ENCODE results near the gene SDK2.
"Not testable (repeated sequence)": the region's sequence is repeated elsewhere in the genome, so short reads cannot be mapped to it uniquely, and the experiment has no call there.

Gene SDK2

DNA sequence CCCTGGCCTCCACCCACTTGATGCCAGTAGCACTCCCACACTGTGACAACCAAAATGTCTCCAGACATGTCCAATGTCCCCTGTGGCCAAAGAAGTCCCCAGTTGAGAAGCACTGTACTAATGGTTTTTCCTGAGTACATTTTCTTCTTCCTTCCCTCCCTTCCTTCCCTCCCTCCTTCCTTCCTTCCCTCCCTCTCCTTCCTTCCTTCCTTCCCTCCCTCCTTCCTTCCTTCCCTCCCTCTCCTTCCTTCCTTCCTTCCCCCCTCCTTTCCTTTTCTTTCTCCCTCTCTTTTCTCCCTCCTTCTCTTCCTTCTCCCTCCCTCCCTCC lies 255.7 kb downstream of the SDK2 start:
- H3K27me3 Mint-ChIP-seq, result peaks cover 7 to 61% of the 10 kb centered on the region in 2 donors
- no peak for ATAC-seq (replicated peaks)
- H3K36me3 Mint-ChIP-seq (ENCODE audit: insufficient read depth), result no peaks in the 10 kb centered on the region
- H3K27ac Mint-ChIP-seq, result no peak overlapping the region
- no peak for DNase-seq
- H3K4me3 Mint-ChIP-seq, result no peak overlapping the region
- H3K4me1 Mint-ChIP-seq (ENCODE audit: low read depth in 2 of 2), result no peaks in the 10 kb centered on the region
- no peaks in the 10 kb centered on the region for H3K9me3 Mint-ChIP-seq

DNA sequence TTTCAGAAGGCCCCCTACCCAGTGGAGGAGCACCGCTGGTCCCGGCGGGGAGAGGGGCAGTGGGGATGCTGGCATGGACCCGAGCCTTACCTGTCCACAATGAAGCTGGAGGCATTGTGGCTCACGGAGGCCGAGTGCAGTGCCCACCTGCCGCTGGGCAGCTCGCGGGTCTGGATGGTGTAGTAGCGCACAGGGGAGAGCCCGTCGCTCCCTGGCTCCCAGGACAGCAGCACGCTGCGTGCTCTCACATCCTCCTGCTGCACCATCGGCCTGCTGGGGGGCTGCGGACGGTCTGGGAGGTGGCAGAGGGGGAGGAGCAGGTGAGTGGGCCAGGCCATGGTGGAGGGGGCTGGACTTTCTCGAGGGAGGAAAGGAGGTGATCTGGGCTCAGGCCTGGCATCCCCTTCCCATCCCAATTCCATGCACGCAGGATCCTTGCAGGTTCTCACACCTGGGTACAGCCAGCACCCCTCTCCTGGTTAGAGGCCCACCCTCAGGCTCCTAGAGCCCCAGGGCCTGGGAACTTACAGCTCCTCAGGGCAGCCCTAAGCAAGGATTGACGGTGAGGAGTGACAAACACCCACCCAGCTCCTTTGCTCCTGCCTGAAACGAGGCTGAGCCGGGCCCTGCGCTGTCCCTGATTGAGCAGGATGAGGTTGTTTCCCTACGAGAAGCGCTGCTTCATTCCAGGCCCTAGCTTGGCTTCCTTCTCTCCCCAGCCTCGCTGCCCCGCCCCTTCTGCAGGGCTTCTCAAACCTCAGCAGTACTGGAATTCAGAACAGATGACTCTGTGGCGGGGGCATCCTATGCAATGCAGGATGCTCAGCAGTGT lies 256.3 kb downstream of the SDK2 start:
- Mint-ChIP-seq H3K27me3 (peaks cover 7 to 66% of the 10 kb centered on the region in 2 donors), H3K27ac (no peak overlapping the region), H3K4me3 (no peak overlapping the region), H3K9me3 (no peaks in the 10 kb centered on the region), H3K36me3 (ENCODE audit: insufficient read depth) (no peaks in the 10 kb centered on the region), H3K4me1 (ENCODE audit: low read depth in 2 of 2) (no peaks in the 10 kb centered on the region)
- ATAC-seq (replicated peaks) (no peak), DNase-seq (no peak)

DNA sequence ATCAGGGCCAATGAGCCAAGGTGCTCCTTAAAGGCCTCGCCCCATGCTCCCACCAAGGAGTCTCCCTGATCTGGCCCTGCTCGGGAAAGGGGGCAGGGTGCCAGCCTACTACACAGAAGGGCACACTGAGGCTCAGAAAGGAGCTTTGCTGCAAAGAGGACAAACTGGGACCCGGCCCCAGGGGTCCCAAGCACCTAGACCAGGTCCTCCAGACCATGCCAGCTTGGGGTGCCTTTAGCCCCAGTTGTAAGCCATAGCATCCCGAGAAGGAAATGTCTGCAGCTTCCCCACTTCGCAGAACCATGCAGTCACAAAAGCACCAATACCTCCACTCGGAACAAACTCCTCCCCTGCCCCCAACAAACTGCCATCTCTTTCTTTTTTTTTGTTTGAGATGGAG lies 257.7 kb downstream of the SDK2 start:
- H3K4me1 Mint-ChIP-seq (ENCODE audit: low read depth in 2 of 2), result no peaks in the 10 kb centered on the region
- peaks cover 7 to 65% of the 10 kb centered on the region in 2 donors for H3K27me3 Mint-ChIP-seq
- H3K4me3 Mint-ChIP-seq, result no peak overlapping the region
- no peaks in the 10 kb centered on the region for H3K9me3 Mint-ChIP-seq
- no peak for DNase-seq
- ATAC-seq (replicated peaks), result no peak
- H3K36me3 Mint-ChIP-seq (ENCODE audit: insufficient read depth), result no peaks in the 10 kb centered on the region
- H3K27ac Mint-ChIP-seq, result no peak overlapping the region

DNA sequence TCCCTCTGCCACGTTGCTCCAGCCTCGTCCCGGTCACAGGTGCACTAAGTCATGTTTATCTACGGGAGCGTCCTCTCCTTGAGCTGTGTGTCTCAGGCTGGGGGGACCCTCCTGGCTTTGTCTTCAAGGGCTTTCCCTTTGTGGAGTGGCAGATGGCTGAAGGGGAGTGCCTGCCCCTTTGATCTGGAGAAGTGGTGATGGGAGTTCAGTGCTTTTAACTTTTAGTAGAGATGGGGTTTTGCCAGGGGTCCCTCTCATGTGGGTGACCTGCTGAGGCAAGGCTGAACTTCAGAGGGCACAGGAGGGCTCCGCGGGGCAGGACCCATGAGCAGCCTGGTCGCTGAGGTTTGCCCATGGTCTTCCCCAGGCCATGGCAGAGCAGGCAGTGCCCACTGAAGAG lies 259.3 kb downstream of the SDK2 start:
- H3K4me3 Mint-ChIP-seq, result no peak overlapping the region
- no peaks in the 10 kb centered on the region for H3K4me1 Mint-ChIP-seq (ENCODE audit: low read depth in 2 of 2)
- no peaks in the 10 kb centered on the region for H3K9me3 Mint-ChIP-seq
- no peak for ATAC-seq (replicated peaks)
- H3K27ac Mint-ChIP-seq, result no peak overlapping the region
- H3K36me3 Mint-ChIP-seq (ENCODE audit: insufficient read depth), result no peaks in the 10 kb centered on the region
- no peak for DNase-seq
- peaks cover 7 to 64% of the 10 kb centered on the region in 2 donors for H3K27me3 Mint-ChIP-seq

DNA sequence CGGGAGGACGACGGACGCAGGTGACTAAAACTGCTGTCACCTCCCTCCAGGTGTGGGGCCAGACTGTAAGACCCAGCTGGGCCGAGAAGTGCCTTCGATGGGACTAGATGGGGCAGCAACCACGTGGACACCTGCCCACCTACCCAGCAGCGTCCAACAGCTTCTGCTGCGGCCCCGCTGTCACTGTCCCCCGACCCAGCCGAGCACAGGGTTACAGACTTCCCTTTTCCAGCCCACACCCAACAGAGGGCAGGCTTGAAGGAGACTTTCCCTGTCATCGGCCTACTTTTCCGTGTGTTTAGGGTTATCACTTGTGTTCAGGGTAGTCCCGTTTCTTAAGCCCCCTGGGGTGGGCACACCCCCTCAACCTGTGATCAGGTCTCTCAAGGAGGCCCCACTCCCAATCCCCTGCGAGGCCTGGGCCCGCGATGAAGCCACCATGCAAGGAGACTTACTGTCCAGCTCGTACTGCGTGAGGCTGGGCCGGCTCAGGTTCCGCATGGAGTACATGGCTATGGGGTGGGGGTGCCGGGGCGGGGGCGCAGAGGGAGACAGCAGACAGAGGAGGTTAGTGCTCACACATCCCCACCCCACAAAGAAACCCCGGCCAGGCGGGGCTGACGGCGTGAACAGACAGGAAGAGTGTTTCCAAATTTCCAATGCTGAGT lies 263.7 kb downstream of the SDK2 start:
- H3K4me1 Mint-ChIP-seq (ENCODE audit: low read depth in 2 of 2), result no peaks in the 10 kb centered on the region
- no peaks in the 10 kb centered on the region for H3K9me3 Mint-ChIP-seq
- no peak overlapping the region for H3K27ac Mint-ChIP-seq
- H3K4me3 Mint-ChIP-seq, result no peak overlapping the region
- no peaks in the 10 kb centered on the region for H3K36me3 Mint-ChIP-seq (ENCODE audit: insufficient read depth)
- H3K27me3 Mint-ChIP-seq, result peaks cover 10 to 65% of the 10 kb centered on the region in 2 donors
- ATAC-seq (replicated peaks) (no peak), DNase-seq (no peak)

DNA sequence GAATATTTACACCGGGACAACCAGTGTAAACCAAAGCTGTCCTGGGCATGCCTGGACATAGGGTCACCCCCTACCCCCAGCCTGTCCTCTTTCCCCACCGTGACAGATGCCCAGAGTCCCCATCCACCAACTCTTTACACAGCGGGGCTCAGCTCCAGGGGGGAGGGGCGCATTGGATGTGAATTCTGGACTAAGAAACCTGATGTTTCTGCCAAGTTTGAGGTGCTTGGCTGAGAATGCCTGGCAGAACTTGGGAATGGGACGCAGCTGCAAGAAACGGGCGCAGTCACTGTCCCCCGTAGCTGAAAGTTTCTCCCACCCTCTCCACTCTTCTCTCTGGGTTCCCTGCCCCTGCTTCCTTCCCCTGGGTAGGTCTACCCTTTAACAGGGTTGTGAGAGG lies 264.4 kb downstream of the SDK2 start:
- DNase-seq (no peak), ATAC-seq (replicated peaks) (no peak)
- Mint-ChIP-seq H3K27me3 (peaks cover 13 to 63% of the 10 kb centered on the region in 2 donors), H3K27ac (no peak overlapping the region), H3K9me3 (no peaks in the 10 kb centered on the region), H3K4me1 (ENCODE audit: low read depth in 2 of 2) (no peaks in the 10 kb centered on the region), H3K36me3 (ENCODE audit: insufficient read depth) (no peaks in the 10 kb centered on the region), H3K4me3 (no peak overlapping the region)

DNA sequence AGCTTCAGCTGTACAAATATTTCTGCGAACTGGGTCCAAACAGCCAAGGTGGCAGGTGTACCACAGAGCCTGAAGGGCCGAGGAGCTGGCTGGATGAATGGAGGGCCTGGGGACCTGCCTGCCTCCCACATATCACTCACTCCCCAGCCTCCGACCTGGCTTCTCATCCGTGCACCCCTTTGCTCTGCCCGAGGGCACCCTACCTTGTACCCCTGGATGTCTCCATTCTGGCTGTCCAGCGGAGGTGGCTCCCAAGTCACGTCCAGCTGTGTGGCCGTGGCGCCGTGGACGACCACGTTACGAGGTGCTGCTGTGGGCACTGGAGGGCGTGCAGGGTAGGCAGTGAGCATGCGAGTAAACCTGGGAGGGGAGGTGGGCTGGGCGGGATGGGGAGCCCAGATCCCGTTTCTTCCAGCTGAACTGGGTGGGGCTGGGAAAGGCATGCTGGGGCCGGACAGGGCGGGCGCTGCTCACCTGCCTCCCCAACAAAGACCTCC lies 265.2 kb downstream of the SDK2 start:
- DNase-seq (no peak), ATAC-seq (replicated peaks) (no peak)
- no peaks in the 10 kb centered on the region for H3K9me3 Mint-ChIP-seq
- no peak overlapping the region for H3K4me3 Mint-ChIP-seq
- H3K36me3 Mint-ChIP-seq (ENCODE audit: insufficient read depth), result no peaks in the 10 kb centered on the region
- peaks cover 15 to 63% of the 10 kb centered on the region in 2 donors for H3K27me3 Mint-ChIP-seq
- H3K4me1 Mint-ChIP-seq (ENCODE audit: low read depth in 2 of 2), result peaks cover 0 to 1% of the 10 kb centered on the region in 2 donors
- H3K27ac Mint-ChIP-seq, result no peak overlapping the region

DNA sequence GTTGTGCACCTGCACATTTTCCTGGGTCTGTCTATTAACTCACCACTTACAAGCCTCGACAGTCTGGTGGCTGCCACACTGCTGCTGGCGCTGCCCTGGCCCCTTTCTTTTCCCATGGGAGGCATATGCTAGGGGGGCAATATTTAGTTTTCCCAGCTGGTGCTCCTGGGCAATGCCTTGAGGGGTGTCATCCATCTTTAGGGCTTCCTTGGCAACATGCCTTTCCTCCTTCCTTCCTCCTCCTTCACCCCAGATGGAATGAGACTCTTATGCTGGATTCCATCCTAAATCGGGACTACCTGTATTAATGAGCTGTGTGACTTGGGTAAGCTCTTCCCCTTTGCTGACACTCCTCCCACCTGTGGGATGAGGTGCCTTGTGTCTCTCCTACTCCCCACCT lies 267.6 kb downstream of the SDK2 start:
- Mint-ChIP-seq H3K9me3 (no peaks in the 10 kb centered on the region), H3K4me1 (ENCODE audit: low read depth in 2 of 2) (peaks cover 0 to 1% of the 10 kb centered on the region in 2 donors), H3K4me3 (no peak overlapping the region), H3K27me3 (peaks cover 18 to 60% of the 10 kb centered on the region in 2 donors), H3K36me3 (ENCODE audit: insufficient read depth) (no peaks in the 10 kb centered on the region), H3K27ac (no peak overlapping the region)
- ATAC-seq (replicated peaks) (no peak), DNase-seq (no peak)

DNA sequence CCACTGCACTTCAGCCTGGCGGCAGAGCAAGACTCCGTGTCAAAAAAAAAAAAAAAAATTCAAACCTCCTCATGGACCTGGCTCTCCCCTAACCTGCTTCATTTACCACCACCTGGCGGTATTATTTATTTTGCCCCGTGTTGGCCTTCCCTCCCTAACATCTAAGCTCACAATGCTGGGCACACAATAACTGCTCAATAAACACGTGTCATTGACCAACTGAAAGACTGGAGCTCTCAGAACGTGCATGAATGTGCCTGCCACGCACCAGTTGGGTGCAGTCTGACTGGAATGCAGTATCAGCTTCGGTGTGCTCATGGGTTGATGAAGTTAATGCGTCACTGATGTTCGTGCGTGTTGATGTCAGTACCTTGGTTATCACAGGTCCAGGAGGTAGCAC lies 268.1 kb downstream of the SDK2 start:
- peaks cover 23 to 65% of the 10 kb centered on the region in 2 donors for H3K27me3 Mint-ChIP-seq

DNA sequence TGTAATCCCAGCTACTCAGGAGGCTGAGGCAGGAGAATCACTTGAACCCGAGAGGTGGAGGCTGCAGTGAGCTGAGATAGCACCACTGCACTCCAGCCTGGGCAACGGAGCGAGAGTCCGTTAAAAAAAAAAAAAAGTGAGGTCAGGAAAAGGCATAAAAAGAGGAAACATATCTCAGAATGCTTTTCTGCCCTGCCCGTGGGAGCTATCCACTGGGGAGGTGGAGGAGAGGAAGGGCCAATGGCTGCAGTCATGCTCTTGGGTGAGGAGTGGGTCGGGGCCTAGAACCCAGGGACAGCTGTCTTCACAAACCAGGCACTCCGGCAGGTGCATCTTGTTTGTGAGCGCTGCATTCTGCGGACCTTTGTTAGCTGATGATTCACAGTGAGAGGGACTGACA lies 272.4 kb downstream of the SDK2 start:
- Mint-ChIP-seq H3K27me3 (peaks cover 27 to 41% of the 10 kb centered on the region in 2 donors), H3K4me3 (no peak overlapping the region), H3K36me3 (ENCODE audit: insufficient read depth) (peaks cover 8% of the 10 kb centered on the region), H3K4me1 (ENCODE audit: low read depth in 2 of 2) (peaks cover 0 to 1% of the 10 kb centered on the region in 2 donors), H3K27ac (no peak overlapping the region), H3K9me3 (no peaks in the 10 kb centered on the region)
- DNase-seq (no peak), ATAC-seq (replicated peaks) (no peak)

More for the DNA sequence above, 268.1 kb downstream of the SDK2 start:
- no peak for DNase-seq
- Mint-ChIP-seq H3K36me3 (ENCODE audit: insufficient read depth) (no peaks in the 10 kb centered on the region), H3K4me1 (ENCODE audit: low read depth in 2 of 2) (peaks cover 0 to 1% of the 10 kb centered on the region in 2 donors), H3K27ac (no peak overlapping the region), H3K9me3 (no peaks in the 10 kb centered on the region), H3K4me3 (no peak overlapping the region)
- no peak for ATAC-seq (replicated peaks)

DNA sequence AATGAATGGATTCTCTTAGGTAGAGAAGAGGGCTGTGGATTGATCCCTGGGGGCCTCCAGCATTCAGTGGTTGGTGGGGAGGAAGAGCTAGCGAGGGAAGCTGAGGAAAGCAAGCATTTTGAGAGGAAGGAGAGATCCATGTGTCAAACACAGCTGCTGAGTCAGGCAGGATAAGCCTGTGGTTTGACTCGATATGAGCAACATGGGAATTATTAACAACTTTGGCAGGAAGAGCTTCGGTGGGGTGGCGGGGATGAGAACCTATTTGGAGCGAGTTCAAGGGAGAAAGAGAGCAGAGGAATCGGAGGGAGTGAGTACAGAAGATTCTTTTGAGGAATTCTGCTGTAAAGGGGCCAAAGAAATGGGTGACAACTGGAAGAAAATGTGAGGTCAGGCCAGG lies 273.0 kb downstream of the SDK2 start:
- Mint-ChIP-seq H3K4me3 (no peak overlapping the region), H3K27ac (no peak overlapping the region), H3K36me3 (ENCODE audit: insufficient read depth) (peaks cover 8% of the 10 kb centered on the region), H3K27me3 (peaks cover 24 to 36% of the 10 kb centered on the region in 2 donors), H3K4me1 (ENCODE audit: low read depth in 2 of 2) (peaks cover 0 to 1% of the 10 kb centered on the region in 2 donors), H3K9me3 (no peaks in the 10 kb centered on the region)
- DNase-seq, result no peak
- no peak for ATAC-seq (replicated peaks)

DNA sequence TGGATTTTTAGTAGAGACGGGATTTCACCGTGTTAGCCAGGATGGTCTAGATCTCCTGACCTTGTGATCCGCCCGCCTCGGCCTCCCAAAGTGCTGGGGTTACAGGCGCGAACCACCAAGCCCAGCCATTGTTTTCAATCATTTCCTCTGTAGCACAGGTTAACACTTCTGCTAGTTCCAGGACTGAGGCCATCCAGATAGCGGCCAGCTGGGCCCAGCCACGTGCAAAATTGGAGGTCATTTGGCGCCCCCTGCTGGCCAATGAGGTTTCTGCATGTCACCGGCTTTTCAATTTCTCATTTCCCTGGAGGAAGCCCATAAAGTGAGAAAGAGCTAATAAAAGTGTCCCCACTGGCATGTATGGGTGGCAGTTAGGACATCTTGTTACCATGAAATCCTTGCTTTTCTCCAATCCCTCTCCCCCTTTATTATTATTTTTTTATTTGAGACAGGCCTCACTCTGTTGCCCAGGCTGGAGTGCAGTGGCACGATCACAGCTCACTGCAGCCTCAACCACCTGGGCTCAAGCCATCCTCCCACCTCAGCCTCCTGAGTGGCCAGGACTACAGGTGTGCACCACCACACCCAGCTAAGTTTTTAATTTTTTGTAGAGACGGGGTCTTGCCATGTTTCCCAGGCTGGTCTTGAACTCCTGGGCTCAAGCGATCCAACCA lies 274.3 kb downstream of the SDK2 start:
- not testable (repeated sequence) for H3K9me3 Mint-ChIP-seq; H3K4me1 Mint-ChIP-seq (ENCODE audit: low read depth in 2 of 2); H3K27ac Mint-ChIP-seq; H3K36me3 Mint-ChIP-seq (ENCODE audit: insufficient read depth); H3K4me3 Mint-ChIP-seq
- DNase-seq, result peak; percentile 74 to 80 (median 77)
- ATAC-seq (replicated peaks), result peak; percentile 67
- peaks cover 18 to 42% of the 10 kb centered on the region in 2 donors for H3K27me3 Mint-ChIP-seq

DNA sequence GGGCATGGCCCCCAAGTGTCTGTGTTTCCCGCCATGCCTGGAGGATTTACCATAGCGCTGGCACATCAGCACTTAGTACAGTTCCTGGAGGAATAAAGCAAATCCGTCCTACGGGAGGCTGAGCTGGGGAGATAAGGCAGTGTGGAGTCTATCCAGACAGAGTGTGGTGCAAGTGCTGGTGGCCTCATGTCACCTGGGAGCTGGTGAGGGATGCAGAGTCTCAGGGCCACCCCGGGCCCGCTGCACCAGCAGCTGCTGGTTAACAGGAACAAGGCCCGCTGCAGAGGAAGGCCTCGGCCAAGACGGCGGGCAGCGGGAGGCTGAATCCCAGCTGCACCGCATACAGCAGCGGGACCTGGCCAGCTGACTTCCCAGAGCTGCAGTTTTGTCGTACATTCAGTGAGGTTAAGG lies 275.1 kb downstream of the SDK2 start:
- Mint-ChIP-seq H3K4me3 (no peak overlapping the region), H3K27ac (no peak overlapping the region), H3K9me3 (no peaks in the 10 kb centered on the region), H3K27me3 (peaks cover 15 to 39% of the 10 kb centered on the region in 2 donors), H3K36me3 (ENCODE audit: insufficient read depth) (peaks cover 8% of the 10 kb centered on the region), H3K4me1 (ENCODE audit: low read depth in 2 of 2) (peaks cover 0 to under 1% of the 10 kb centered on the region in 2 donors)
- ATAC-seq (replicated peaks) (no peak), DNase-seq (no peak)
